HEK293 (cell line): ENCODE measurements around the gene KMT2A.

Experiments
- CTCF ChIA-PET: fragments of 350-600 bp; formaldehyde crosslinking; extraction: SDS; loops from one replicate; lab custom pipeline; 2021; ENCODE audit warnings: antibody characterized with exemption; lab: Yijun Ruan, JAX
- POLR2A ChIA-PET: fragments of 300-600 bp; formaldehyde crosslinking; extraction: SDS; loops from one replicate; lab custom pipeline; 2020; ENCODE audit warnings: antibody characterized with exemption, inconsistent platforms; lab: Yijun Ruan, JAX
- H3K27ac ChIP-seq: fragments of 200-500 bp; sonication (Bioruptor generic); 2 replicates; pipeline ENCODE4 v1.5.1; 2014; ENCODE audit warnings: low read depth, low read length, control low read depth, inconsistent platforms; ENCODE audit errors: extremely low read depth
- H3K36me3 ChIP-seq, 2 experiments: fragments of 200-500 bp in 1 of 2; sonication (Bioruptor generic) in 1 of 2; 1 replicate in 1 of 2; 2 replicates in 1 of 2; pipeline ENCODE4 v1.5.1; 2014 to 2017; ENCODE audit warnings: inconsistent platforms in 2 of 2, low read length in 2 of 2; ENCODE audit not compliant: control insufficient read depth in 2 of 2, insufficient read depth in 1 of 2
- H3K4me1 ChIP-seq: fragments of 200-500 bp; sonication (Bioruptor generic); 2 replicates; pipeline ENCODE4 v1.5.1; 2014; ENCODE audit warnings: mild to moderate bottlenecking, low read length, inconsistent platforms; ENCODE audit not compliant: control insufficient read depth, insufficient read depth
- H3K4me3 ChIP-seq: 2 replicates; pipeline ENCODE4 v1.5.1; 2011; ENCODE audit warnings: low read depth, mild to moderate bottlenecking, control low read depth, low read length, moderate library complexity
- H3K9me3 ChIP-seq: fragments of 200-500 bp; sonication (Bioruptor generic); 2 replicates; pipeline ENCODE4 v1.5.1; 2014; ENCODE audit warnings: low read depth, low read length, inconsistent platforms; ENCODE audit not compliant: control insufficient read depth, insufficient read depth
- HOXD13 ChIP-seq: sonication (generic); formaldehyde crosslinking; IDR thresholded peaks from 2 replicates; pipeline ENCODE4 v1.8.0; 2022; ENCODE audit warnings: missing genetic modification reagents, borderline replicate concordance
- PRDM1 ChIP-seq: fragments of 450-650 bp; formaldehyde crosslinking; IDR thresholded peaks from 2 replicates; pipeline ENCODE4; 2016; ENCODE audit warnings: missing biosample characterization, missing genetic modification characterization
- REPIN1 ChIP-seq: fragments of 450-650 bp; formaldehyde crosslinking; IDR thresholded peaks from 2 replicates; pipeline ENCODE4 v1.5.1; 2017; ENCODE audit warnings: missing biosample characterization, missing genetic modification characterization, low read depth
- SP7 ChIP-seq: fragments of 450-650 bp; formaldehyde crosslinking; IDR thresholded peaks from 2 replicates; pipeline ENCODE4 v1.5.1; 2016; ENCODE audit warnings: missing biosample characterization, missing genetic modification characterization
- ZNF16 ChIP-seq: fragments of 450-650 bp; formaldehyde crosslinking; IDR thresholded peaks from 2 replicates; pipeline ENCODE4 v1.5.1; 2016; ENCODE audit warnings: low read depth, missing biosample characterization, missing genetic modification characterization
- ZNF19 ChIP-seq: fragments of 450-650 bp; formaldehyde crosslinking; IDR thresholded peaks from 2 replicates; pipeline ENCODE4; 2016; ENCODE audit warnings: missing biosample characterization, missing genetic modification characterization, low read depth
- ZNF354C ChIP-seq: fragments of 450-650 bp; formaldehyde crosslinking; IDR thresholded peaks from 2 replicates; pipeline ENCODE4 v1.5.1; 2016; ENCODE audit warnings: missing biosample characterization, missing genetic modification characterization, low read depth, borderline replicate concordance
- ZNF37A ChIP-seq: fragments of 450-650 bp; IDR thresholded peaks from 2 replicates; pipeline ENCODE4 v1.5.1; 2018; ENCODE audit warnings: missing biosample characterization, missing genetic modification characterization
- ZNF416 ChIP-seq: fragments of 450-650 bp; formaldehyde crosslinking; IDR thresholded peaks from 2 replicates; pipeline ENCODE4 v1.5.1; 2016; ENCODE audit warnings: missing biosample characterization, missing genetic modification characterization
- ZNF670 ChIP-seq: fragments of 450-650 bp; formaldehyde crosslinking; IDR thresholded peaks from 2 replicates; pipeline ENCODE4 v1.5.1; 2016; ENCODE audit warnings: missing biosample characterization, missing genetic modification characterization, low read depth
- ZNF768 ChIP-seq: fragments of 450-650 bp; formaldehyde crosslinking; IDR thresholded peaks from 2 replicates; pipeline ENCODE4 v1.5.1; 2018; ENCODE audit warnings: missing biosample characterization, mild to moderate bottlenecking, missing genetic modification characterization
- ZNF837 ChIP-seq: fragments of 450-650 bp; formaldehyde crosslinking; IDR thresholded peaks from 2 replicates; pipeline ENCODE4 v1.5.1; 2016; ENCODE audit warnings: missing biosample characterization, missing genetic modification characterization
- TF ChIP-seq, protein P1 (sequence below): fragments of 450-650 bp; formaldehyde crosslinking; IDR thresholded peaks from 2 replicates; pipeline ENCODE4 v1.5.1; 2016; ENCODE audit warnings: missing biosample characterization, missing genetic modification characterization
- TF ChIP-seq, protein P2 (sequence below): fragments of 450-650 bp; IDR thresholded peaks from 2 replicates; pipeline ENCODE4 v1.5.1; 2018; ENCODE audit warnings: missing biosample characterization, mild to moderate bottlenecking, missing genetic modification characterization
- TF ChIP-seq, protein P3 (sequence below): fragments of 450-650 bp; formaldehyde crosslinking; IDR thresholded peaks from 2 replicates; pipeline ENCODE4 v1.5.1; 2016; ENCODE audit warnings: missing biosample characterization, missing genetic modification characterization
- TF ChIP-seq, protein P4 (sequence below): fragments of 450-650 bp; formaldehyde crosslinking; IDR thresholded peaks from 2 replicates; pipeline ENCODE4 v1.5.1; 2017; ENCODE audit warnings: missing biosample characterization, missing genetic modification characterization
- TF ChIP-seq, protein P5 (sequence below): fragments of 450-650 bp; formaldehyde crosslinking; optimal IDR thresholded peaks from 2 replicates; pipeline ENCODE3; 2016; ENCODE audit warnings: missing biosample characterization, mild to moderate bottlenecking, missing genetic modification characterization

Gene KMT2A

DNA sequence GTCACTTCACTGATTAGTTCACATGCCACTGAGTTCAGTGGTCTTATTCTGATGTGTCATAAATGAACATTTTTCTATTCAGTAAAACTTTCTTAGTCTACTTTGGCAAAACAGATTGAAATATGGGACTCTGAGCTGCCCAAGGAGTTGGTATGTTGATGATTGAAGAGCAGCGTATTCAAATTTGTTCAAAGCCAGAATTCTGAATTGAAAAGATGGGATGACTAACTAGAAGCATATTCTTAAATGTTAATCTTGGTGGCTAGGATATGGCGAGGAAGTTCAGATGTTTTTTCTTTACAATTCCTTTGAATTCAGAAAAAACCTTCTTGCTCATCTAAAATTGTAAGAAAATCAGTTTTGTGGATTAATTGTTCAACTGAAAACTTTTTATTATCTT lies 34.7 kb downstream of the KMT2A start (continued):
- TF ChIP-seq, protein P1, sequence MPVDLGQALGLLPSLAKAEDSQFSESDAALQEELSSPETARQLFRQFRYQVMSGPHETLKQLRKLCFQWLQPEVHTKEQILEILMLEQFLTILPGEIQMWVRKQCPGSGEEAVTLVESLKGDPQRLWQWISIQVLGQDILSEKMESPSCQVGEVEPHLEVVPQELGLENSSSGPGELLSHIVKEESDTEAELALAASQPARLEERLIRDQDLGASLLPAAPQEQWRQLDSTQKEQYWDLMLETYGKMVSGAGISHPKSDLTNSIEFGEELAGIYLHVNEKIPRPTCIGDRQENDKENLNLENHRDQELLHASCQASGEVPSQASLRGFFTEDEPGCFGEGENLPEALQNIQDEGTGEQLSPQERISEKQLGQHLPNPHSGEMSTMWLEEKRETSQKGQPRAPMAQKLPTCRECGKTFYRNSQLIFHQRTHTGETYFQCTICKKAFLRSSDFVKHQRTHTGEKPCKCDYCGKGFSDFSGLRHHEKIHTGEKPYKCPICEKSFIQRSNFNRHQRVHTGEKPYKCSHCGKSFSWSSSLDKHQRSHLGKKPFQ (tag by site-specific recombination) = no peak
- TF ChIP-seq ZNF354C (tag by site-specific recombination) = no peak
- no peak for TF ChIP-seq ZNF416 (tag by site-specific recombination)
- TF ChIP-seq, protein P2, sequence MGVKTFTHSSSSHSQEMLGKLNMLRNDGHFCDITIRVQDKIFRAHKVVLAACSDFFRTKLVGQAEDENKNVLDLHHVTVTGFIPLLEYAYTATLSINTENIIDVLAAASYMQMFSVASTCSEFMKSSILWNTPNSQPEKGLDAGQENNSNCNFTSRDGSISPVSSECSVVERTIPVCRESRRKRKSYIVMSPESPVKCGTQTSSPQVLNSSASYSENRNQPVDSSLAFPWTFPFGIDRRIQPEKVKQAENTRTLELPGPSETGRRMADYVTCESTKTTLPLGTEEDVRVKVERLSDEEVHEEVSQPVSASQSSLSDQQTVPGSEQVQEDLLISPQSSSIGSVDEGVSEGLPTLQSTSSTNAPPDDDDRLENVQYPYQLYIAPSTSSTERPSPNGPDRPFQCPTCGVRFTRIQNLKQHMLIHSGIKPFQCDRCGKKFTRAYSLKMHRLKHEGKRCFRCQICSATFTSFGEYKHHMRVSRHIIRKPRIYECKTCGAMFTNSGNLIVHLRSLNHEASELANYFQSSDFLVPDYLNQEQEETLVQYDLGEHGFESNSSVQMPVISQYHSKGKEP (tag by site-specific recombination) = no peak
- no peak for TF ChIP-seq PRDM1 (tag by site-specific recombination)
- TF ChIP-seq ZNF16 = no peak
- no peak for TF ChIP-seq ZNF837 (tag by site-specific recombination)
- TF ChIP-seq ZNF37A (tag by site-specific recombination) = no peak

DNA sequence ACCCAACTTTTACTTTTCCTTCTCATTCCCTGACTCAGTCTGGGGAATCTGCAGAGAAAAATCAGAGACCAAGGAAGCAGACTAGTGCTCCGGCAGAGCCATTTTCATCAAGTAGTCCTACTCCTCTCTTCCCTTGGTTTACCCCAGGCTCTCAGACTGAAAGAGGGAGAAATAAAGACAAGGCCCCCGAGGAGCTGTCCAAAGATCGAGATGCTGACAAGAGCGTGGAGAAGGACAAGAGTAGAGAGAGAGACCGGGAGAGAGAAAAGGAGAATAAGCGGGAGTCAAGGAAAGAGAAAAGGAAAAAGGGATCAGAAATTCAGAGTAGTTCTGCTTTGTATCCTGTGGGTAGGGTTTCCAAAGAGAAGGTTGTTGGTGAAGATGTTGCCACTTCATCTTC lies 37.2 kb downstream of the KMT2A start:
- TF ChIP-seq, protein P3, sequence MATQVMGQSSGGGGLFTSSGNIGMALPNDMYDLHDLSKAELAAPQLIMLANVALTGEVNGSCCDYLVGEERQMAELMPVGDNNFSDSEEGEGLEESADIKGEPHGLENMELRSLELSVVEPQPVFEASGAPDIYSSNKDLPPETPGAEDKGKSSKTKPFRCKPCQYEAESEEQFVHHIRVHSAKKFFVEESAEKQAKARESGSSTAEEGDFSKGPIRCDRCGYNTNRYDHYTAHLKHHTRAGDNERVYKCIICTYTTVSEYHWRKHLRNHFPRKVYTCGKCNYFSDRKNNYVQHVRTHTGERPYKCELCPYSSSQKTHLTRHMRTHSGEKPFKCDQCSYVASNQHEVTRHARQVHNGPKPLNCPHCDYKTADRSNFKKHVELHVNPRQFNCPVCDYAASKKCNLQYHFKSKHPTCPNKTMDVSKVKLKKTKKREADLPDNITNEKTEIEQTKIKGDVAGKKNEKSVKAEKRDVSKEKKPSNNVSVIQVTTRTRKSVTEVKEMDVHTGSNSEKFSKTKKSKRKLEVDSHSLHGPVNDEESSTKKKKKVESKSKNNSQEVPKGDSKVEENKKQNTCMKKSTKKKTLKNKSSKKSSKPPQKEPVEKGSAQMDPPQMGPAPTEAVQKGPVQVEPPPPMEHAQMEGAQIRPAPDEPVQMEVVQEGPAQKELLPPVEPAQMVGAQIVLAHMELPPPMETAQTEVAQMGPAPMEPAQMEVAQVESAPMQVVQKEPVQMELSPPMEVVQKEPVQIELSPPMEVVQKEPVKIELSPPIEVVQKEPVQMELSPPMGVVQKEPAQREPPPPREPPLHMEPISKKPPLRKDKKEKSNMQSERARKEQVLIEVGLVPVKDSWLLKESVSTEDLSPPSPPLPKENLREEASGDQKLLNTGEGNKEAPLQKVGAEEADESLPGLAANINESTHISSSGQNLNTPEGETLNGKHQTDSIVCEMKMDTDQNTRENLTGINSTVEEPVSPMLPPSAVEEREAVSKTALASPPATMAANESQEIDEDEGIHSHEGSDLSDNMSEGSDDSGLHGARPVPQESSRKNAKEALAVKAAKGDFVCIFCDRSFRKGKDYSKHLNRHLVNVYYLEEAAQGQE (tag by site-specific recombination) = peak; percentile 59
- TF ChIP-seq ZNF768 (tag by site-specific recombination) = no peak
- ChIA-PET POLR2A (no interaction called here), CTCF (no interaction called here)
- no peaks in the 10 kb centered on the region for H3K9me3 ChIP-seq
- no peak overlapping the region for H3K27ac ChIP-seq
- no peak overlapping the region for H3K4me3 ChIP-seq
- no peaks in the 10 kb centered on the region for H3K4me1 ChIP-seq
- peaks cover 4 to 65% of the 10 kb centered on the region in 2 experiments; a peak in 2 of 3 replicates for H3K36me3 ChIP-seq

DNA sequence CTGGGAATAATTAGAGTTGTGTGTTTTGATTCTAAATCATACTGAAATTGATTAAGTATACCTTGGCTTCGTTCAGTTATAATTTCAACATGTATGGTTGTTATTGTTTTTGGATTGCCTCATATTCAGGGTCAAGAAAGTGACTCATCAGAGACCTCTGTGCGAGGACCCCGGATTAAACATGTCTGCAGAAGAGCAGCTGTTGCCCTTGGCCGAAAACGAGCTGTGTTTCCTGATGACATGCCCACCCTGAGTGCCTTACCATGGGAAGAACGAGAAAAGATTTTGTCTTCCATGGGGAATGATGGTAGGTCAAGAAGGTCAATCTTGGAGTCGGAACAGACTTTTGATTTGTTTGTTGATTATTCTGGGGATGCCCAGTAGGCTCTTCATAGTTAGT lies 40.4 kb downstream of the KMT2A start:
- no peak overlapping the region for H3K4me3 ChIP-seq
- no peaks in the 10 kb centered on the region for H3K4me1 ChIP-seq
- POLR2A ChIA-PET = no interaction called here
- no peak overlapping the region for H3K27ac ChIP-seq
- no peaks in the 10 kb centered on the region for H3K9me3 ChIP-seq
- CTCF ChIA-PET = interaction anchor here (1.0 to 1.2 kb wide), 2 partner anchors 9 to 16 kb away, joined by 3 to 6 read pairs; no protein-coding TSS in a partner anchor
- TF ChIP-seq, protein P4, sequence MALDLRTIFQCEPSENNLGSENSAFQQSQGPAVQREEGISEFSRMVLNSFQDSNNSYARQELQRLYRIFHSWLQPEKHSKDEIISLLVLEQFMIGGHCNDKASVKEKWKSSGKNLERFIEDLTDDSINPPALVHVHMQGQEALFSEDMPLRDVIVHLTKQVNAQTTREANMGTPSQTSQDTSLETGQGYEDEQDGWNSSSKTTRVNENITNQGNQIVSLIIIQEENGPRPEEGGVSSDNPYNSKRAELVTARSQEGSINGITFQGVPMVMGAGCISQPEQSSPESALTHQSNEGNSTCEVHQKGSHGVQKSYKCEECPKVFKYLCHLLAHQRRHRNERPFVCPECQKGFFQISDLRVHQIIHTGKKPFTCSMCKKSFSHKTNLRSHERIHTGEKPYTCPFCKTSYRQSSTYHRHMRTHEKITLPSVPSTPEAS (tag by site-specific recombination) = no peak
- TF ChIP-seq, protein P5, sequence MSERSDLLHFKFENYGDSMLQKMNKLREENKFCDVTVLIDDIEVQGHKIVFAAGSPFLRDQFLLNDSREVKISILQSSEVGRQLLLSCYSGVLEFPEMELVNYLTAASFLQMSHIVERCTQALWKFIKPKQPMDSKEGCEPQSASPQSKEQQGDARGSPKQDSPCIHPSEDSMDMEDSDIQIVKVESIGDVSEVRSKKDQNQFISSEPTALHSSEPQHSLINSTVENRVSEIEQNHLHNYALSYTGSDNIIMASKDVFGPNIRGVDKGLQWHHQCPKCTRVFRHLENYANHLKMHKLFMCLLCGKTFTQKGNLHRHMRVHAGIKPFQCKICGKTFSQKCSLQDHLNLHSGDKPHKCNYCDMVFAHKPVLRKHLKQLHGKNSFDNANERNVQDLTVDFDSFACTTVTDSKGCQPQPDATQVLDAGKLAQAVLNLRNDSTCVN (tag by site-specific recombination) = no peak
- TF ChIP-seq HOXD13 (CRISPR knock-in tag) (no peak), SP7 (no peak), ZNF670 (no peak), REPIN1 (tag by site-specific recombination) (no peak), ZNF19 (no peak)
- peaks cover 18 to 83% of the 10 kb centered on the region in 2 experiments; a peak in 2 of 3 replicates for H3K36me3 ChIP-seq
